ENCODE measurements around the gene CAND1. TPM values are rescaled to one million over a fixed set of nuclear protein-coding genes. Genes with fewer than 3 reads are reported as not detected.

The CAND1 gene
- total RNA-seq, 1 donor from 2014 or later = 219 TPM

DNA sequence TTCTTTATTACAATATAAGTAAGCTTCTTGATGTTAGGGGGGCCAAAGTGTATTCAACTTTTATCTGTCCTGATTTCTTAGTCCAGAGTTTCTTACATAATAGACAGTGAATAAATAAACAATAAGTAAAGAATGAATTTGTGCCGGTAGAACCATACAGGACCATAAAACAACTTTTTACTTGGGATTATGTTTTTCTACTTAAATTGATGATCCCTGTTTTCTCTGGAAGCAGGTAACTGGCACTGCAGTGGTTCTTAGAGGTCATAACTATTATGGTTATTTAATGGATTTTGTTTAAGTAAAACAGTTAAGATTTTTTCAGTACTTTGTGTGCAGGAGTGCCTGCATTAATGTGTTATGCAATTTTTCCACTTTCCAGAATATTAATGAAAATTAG is 10.5 kb downstream of the CAND1 start:
- Mint-ChIP-seq H3K4me1 (ENCODE audit: unreplicated experiment) (peaks cover 50% of the 10 kb centered on the region), H3K27ac (no peak overlapping the region), H3K9me3 (no peaks in the 10 kb centered on the region), H3K27me3 (no peaks in the 10 kb centered on the region), H3K4me3 (no peak overlapping the region), H3K36me3 (peaks cover 24% of the 10 kb centered on the region)
- DNase-seq (ENCODE audit: extremely low spot score, unreplicated experiment) = no peak
- TF ChIP-seq, protein P1, sequence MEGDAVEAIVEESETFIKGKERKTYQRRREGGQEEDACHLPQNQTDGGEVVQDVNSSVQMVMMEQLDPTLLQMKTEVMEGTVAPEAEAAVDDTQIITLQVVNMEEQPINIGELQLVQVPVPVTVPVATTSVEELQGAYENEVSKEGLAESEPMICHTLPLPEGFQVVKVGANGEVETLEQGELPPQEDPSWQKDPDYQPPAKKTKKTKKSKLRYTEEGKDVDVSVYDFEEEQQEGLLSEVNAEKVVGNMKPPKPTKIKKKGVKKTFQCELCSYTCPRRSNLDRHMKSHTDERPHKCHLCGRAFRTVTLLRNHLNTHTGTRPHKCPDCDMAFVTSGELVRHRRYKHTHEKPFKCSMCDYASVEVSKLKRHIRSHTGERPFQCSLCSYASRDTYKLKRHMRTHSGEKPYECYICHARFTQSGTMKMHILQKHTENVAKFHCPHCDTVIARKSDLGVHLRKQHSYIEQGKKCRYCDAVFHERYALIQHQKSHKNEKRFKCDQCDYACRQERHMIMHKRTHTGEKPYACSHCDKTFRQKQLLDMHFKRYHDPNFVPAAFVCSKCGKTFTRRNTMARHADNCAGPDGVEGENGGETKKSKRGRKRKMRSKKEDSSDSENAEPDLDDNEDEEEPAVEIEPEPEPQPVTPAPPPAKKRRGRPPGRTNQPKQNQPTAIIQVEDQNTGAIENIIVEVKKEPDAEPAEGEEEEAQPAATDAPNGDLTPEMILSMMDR (conservative IDR thresholded peaks at IDR 0.05) = no peak

DNA sequence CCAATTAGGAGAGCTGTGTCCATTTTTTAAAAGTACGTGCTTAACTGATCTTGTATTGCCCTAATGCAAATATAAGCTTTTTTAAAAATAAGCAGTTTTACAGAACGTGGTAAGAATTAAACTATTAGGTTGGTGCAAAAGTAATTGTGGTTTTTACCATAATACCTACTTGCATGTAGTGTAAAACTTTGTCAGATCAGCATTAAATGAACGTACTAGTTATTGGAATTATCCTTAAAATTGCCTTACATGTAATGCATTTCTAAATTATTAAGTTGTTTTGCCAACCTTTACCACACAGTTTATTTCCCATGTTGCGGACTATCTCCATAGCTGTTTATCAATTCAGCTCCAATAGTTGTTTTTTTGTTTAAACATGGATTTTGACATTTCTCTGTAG is 10.9 kb downstream of the CAND1 start:
- TF ChIP-seq, protein P1 (conservative IDR thresholded peaks at IDR 0.05) = no peak
- Mint-ChIP-seq H3K4me3 (no peak overlapping the region), H3K9me3 (no peaks in the 10 kb centered on the region), H3K27me3 (no peaks in the 10 kb centered on the region), H3K4me1 (ENCODE audit: unreplicated experiment) (peaks cover 45% of the 10 kb centered on the region), H3K27ac (no peak overlapping the region), H3K36me3 (peaks cover 23% of the 10 kb centered on the region)
- no peak for DNase-seq (ENCODE audit: extremely low spot score, unreplicated experiment)

DNA sequence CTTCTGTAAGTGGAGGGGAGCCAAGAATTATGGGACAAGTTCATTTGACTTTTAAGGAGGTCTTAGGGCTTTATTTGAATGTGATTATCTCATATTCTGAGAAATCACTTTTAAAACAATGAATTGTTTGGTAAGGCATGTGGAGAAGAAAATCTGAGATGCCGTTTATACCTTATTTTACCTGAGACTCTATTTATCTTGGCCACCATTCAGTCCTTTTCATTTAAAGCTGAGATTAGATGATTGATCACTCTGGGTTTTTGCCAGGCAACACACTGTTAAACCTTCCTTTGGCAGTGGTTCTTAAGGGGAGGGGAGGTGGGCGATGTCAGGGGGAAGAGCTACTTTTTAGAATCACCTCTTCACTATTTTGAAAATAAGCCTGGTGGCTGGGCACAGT is 11.4 kb downstream of the CAND1 start:
- Mint-ChIP-seq H3K4me3 (no peak overlapping the region), H3K9me3 (no peaks in the 10 kb centered on the region), H3K4me1 (ENCODE audit: unreplicated experiment) (peaks cover 42% of the 10 kb centered on the region), H3K36me3 (peaks cover 23% of the 10 kb centered on the region), H3K27me3 (no peaks in the 10 kb centered on the region), H3K27ac (no peak overlapping the region)
- no peak for DNase-seq (ENCODE audit: extremely low spot score, unreplicated experiment)
- TF ChIP-seq, protein P1 (conservative IDR thresholded peaks at IDR 0.05) = no peak

DNA sequence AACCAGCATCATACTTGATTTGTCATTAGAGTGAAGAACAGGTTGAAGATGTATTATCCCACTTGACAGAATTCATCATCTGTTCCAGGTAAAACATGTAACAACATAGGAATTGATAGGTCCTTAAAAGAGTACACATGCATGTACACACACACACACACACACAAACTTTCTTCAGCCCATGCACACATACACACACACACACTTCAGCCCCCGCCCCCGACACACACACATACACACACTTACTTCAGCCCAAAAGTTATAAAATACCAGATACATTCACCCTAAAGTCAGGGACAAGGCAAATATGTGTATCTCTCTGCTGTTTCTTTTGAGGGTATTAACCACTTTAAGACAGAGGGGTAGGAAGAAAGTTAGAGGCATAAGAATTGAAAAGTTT is 15.4 kb downstream of the CAND1 start:
- no peaks in the 10 kb centered on the region for H3K9me3 Mint-ChIP-seq
- no peak for DNase-seq (ENCODE audit: extremely low spot score, unreplicated experiment)
- H3K4me1 Mint-ChIP-seq (ENCODE audit: unreplicated experiment) = peaks cover 11% of the 10 kb centered on the region
- peaks cover 33% of the 10 kb centered on the region for H3K36me3 Mint-ChIP-seq
- TF ChIP-seq, protein P1 (conservative IDR thresholded peaks at IDR 0.05) = no peak
- no peak overlapping the region for H3K27ac Mint-ChIP-seq
- no peaks in the 10 kb centered on the region for H3K27me3 Mint-ChIP-seq
- H3K4me3 Mint-ChIP-seq = no peak overlapping the region

DNA sequence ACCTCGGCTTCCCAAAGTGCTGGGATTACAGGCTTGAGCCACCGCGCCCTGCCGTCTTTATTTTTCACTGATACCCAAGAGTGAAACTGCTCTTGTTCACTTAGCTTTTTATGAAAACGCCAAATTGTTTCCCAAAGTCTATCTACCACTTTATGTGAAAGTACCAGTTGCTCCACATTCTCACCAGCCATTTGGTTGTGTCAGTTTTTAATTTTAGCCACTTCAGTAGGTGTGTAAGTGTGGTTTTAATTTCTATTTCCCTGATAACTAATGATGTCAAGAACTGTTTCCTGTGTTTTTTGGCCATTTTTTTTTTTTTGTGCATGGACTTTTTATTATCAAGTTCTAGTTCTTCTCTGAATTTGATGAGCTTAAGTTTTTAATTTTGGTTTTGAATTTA is 17.1 kb downstream of the CAND1 start:
- DNase-seq (ENCODE audit: extremely low spot score, unreplicated experiment) = no peak
- no peaks in the 10 kb centered on the region for H3K27me3 Mint-ChIP-seq
- TF ChIP-seq, protein P1 (conservative IDR thresholded peaks at IDR 0.05) = no peak
- H3K9me3 Mint-ChIP-seq = no peaks in the 10 kb centered on the region
- no peak overlapping the region for H3K27ac Mint-ChIP-seq
- no peak overlapping the region for H3K4me3 Mint-ChIP-seq
- peaks cover 2% of the 10 kb centered on the region for H3K4me1 Mint-ChIP-seq (ENCODE audit: unreplicated experiment)
- H3K36me3 Mint-ChIP-seq = peaks cover 45% of the 10 kb centered on the region

DNA sequence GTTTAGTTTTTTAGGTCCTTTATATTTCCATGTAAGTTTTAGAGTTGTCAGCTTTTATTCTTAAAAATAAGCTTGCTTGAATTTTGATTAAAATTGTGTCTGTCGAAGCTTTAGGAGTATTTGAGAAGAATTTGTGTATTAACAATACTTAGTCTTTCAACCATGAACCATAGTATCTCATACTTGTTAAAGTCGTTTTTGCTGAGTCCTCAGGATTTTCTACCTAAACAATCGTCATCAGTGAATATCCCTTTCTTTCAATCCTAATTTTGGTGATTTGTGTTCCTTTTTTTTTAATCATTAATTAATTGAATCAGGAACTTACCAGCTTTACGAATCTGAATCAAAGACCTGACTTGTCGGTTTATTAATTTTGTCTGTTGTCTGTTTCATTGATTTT is 18.2 kb downstream of the CAND1 start:
- Mint-ChIP-seq H3K4me3 (no peak overlapping the region), H3K27ac (no peak overlapping the region), H3K27me3 (no peaks in the 10 kb centered on the region), H3K36me3 (peaks cover 44% of the 10 kb centered on the region), H3K4me1 (ENCODE audit: unreplicated experiment) (no peaks in the 10 kb centered on the region), H3K9me3 (no peaks in the 10 kb centered on the region)
- DNase-seq (ENCODE audit: extremely low spot score, unreplicated experiment) = no peak
- TF ChIP-seq, protein P1 (conservative IDR thresholded peaks at IDR 0.05) = no peak

All from type B pancreatic cell (in vitro differentiated cells).